Measurements from ENCODE around the gene ENSA.
A peak's percentile ranks its signal among the peaks of the same experiment; 100 is the strongest.
"Not testable (repeated sequence)": the region's sequence is repeated elsewhere in the genome, so short reads cannot be mapped to it uniquely, and the experiment has no call there.

ENSA gene

DNA sequence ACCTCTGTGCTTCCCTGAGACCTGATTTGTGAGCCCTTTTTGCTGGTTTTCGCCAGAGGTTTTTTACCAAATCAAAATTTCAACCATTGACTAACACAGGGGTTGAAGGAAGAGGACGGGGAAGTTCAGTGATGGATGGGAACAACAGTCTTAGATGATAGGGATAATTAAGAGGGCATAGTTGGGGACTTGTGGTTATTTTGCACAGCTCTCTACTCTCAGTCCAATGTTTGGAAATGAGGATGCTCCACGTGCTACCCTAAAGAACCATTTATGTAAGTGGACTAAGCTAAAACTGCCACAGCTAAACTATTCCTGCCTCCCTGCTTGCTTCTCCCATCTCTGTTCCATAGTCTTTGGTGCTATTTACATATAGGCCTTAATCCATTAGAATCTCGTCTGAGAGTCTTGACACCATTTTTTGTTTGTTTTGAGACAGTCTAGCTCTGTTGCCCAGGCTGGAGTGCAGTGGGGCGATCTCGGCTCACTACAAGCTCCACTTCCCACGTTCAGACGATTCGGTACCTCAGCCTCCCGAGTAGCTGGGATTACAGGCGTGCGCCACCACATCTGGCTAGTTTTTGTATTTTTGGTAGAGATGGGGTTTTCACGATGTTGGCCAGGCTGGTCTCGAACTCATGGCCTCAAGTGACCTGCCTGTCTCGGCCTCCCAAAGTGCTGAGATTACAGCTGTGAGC is 49.3 kb downstream of the ENSA start:
- DNase-seq = no peak

GRCh38 chr1:150579110-150579944 is 50.1 kb downstream of the ENSA start, which contains the start of gene MCL1:
MCL1 (minus strand) TSS chr1:150579610; CDS start chr1:150579530, 80 bp downstream.
- DNase-seq = peak; percentile 83 to 87

DNA sequence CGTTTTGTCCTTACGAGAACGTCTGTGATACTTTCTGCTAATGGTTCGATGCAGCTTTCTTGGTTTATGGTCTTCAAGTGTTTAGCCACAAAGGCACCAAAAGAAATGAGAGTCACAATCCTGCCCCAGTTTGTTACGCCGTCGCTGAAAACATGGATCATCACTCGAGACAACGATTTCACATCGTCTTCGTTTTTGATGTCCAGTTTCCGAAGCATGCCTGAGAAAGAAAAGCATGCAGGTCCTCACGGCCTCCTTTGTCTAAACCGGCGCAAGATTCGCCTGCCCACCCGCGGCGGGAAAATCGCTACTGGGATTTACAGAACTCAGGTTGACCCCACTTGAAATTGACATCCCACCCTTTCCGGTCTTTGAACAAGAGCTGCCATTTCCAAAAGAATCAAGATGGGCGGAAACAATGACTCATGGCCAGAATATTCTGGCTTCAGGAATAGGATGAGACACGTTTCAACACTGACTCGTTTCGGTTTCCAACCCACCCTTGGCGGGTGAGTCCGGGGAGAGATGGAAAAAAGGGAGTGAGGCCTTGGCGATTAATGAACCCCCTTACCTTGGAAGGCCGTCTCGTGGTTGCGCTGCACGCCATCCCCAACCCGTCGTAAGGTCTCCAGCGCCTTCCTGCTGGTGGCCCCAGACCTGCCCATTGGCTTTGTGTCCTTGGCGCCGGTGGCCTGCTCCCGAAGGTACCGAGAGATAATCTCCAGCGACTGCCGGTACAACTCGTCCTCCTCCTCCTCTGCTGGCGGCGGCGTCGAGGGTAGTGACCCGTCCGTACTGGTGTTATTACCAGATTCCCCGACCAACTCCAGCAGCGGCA is 50.9 kb downstream of the ENSA start:
- DNase-seq = peak; percentile 62 to 69

DNA sequence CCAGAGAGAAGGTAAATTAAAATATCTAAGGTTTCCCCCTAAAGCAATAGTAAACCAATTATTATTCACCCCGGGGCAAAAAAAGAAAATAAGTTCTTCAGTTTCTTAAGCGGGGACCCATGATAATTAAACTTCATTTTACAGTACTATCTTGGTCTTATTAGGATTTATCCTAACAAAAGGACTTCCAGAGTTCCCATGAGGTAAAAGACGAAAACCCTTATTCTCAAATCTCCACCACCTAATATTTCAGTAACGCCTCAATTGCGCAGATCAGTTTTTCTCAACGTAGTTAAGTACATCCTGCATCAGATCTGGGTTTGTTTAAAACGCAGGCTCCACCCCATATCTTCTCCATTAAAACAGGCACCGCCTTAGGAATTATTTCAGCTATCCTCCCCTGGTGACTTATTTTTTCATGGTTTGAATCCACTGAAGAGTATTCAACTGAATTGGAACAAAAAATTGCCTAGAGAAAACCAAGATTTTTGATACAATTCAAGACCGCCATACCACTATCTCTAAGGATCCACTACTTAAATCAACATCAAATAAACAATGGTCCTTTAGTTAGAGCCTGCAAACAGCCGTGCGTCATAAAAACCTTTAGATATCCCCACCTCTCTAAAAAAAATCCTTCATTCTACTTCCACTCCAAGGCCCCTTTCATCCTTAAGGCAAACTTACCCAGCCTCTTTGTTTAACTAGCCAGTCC is 51.7 kb downstream of the ENSA start:
- DNase-seq = no peak

GRCh38 chr1:150576794-150577556 is 52.4 kb downstream of the ENSA start:
- DNase-seq = no peak

GRCh38 chr1:150576367-150576711 is 53.1 kb downstream of the ENSA start:
- no peak for DNase-seq

GRCh38 chr1:150575518-150576366 is 53.7 kb downstream of the ENSA start:
- DNase-seq = no peak

- DNase-seq = no peak
Measured at GRCh38 chr1:150575072-150575489, 54.3 kb downstream of the ENSA start.

DNA sequence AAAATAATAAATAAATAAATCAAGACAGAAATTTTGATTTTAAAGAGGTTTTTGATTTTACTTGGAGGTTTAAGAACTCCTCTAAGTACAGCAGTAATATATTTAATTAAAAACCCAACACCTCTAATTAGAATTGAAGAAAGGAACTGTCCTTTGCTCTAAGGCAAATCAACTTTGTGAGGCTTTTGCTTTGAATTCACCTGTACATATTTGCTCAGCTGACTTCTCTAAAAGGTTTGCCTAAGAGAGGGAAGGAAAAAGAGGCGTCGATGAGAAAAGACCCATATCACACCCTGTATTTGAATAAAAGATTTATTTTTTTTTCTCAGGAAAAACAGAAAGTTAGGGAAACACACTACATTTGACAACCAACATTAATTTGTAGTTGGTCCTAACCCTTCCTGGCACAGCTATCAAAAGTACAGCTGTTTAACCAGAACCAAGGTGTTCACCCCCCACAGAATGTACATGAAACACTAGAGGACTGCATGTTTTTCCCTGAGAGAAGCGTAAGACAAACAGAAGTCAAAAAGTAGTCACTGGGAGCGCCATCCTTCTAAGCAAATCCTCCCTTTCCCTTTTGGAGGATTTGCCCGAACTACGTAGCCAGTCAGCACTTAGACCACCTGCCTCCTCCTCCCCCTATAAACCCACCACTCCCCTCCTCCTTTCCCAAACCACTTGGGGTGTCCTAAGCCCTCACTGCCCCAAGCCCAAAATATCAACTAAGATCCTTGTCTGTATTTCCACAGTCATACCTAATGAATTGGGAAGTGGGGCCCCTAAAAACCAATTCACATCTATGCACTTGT is 54.9 kb downstream of the ENSA start:
- DNase-seq = no peak

- DNase-seq = not testable (repeated sequence)
Measured at GRCh38 chr1:150573648-150574071, 55.8 kb downstream of the ENSA start.

- DNase-seq = no peak
Measured at GRCh38 chr1:150572918-150573647, 56.3 kb downstream of the ENSA start.

Data from stimulated activated CD4-positive, alpha-beta T cell treated with anti-CD3 and anti-CD28 coated beads, Interleukin-2, amount 100 ng/mL, for 24 hours (primary cell).